HG02588 (cell line): ENCODE data around the gene IL5RA.

Experiments
- ATAC-seq: cut with Tn5 transposase; IDR thresholded peaks from one replicate; pipeline ENCODE4 v1.9.1; 2021; ENCODE audit warnings: mild to moderate bottlenecking, moderate library complexity; ENCODE audit not compliant: unreplicated experiment

Gene IL5RA

DNA sequence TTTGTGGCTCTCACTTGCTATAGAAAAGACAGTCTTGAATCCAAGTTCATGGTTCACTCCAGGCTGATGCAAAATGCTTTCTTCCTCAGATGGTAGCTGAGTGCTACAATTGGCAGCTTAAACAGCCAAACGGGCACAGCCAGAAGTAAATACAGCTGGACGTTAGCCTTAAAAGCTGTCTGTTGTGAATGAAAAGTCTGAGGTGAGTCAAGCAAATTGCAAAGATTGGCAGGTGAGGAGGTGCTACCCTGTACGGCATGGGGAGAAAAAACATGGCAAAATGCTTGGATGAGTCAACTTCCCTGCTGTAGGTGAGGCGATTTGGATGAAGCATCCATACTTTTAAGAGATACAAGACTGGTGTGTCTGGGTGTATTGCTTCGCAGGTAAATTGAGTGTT lies 40.5 kb downstream of the IL5RA start:
- ATAC-seq = no peak

DNA sequence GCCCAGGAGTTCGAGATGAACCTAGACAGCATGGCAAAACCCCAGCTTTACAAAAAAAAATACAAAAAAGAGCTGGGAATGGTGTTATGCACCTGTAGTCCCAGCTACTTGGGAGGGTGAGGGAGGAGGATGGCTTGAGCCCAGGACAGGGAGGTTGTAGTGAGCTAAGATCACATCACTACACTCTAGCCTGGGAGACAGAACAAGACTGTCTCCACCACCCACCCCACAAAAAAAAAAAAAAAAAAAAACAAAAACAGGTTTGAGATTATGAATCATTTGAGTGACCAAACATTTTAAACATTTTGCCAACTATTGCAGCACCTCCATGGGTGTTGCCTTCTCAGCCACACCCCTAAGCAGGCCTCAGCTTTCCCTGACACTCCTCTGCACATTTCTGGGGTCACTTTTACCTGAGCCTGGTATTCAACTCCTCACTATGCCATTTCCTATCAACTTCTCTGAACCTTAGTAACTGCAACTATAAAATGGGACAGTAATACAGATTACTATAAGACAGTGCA lies 41.8 kb downstream of the IL5RA start:
- ATAC-seq = no peak

DNA sequence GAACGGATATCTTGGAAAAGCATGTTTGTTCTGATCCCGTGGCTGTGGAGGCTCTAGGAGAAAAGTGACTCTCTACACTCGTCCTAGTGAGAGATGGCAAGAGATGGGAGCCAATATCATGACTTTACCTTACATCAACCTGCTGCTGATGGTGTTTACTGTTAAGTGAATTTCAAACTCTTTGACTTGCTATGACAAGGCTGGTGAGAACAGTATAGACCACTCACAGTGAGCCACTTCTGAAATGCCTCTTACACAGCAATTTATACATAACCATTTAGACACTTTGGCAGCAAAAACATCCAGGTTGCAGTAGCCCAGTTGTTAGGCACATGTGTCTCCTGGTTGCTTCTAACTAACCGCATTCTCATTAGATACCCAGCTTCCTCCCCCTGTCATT lies 43.3 kb downstream of the IL5RA start:
- ATAC-seq = no peak

DNA sequence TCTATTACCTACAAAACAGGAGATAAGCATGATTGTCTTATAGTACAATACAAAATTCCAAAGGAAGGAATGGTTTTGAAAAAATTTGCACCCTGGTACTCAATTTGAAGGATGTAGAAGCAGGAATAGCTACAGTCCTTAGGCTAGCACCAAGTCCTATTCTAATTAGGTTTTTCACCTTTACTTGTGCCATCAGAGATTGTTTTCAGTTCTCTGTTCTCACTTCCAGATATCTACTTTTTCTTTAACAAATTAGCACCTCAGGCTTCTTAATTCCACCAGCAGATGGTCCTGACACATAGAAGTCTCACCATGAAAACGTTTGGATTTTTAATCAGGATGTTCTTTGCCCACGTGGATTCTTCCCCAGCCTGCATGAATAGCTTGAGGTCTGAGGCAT lies 43.8 kb downstream of the IL5RA start:
- peak; percentile 88 for ATAC-seq

DNA sequence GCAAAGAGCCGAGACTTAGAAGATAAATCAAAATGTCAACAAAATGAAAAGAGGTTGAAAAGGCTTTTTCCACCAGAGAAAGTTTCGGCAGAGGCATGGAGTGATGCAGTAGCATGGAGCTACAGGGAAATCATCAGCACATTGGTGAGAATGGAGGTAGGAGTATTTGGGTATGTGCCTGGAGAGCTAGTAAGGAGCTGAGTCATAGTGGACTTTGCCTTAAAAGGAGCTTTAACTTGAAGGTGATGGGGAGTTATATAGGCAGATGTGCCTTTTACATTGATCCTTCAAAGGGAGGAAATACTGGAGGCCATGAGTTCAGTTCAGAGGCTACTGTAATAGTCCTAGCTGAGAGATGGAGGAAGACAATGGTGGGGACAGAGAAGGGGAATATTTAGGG lies 44.3 kb downstream of the IL5RA start:
- no peak for ATAC-seq

DNA sequence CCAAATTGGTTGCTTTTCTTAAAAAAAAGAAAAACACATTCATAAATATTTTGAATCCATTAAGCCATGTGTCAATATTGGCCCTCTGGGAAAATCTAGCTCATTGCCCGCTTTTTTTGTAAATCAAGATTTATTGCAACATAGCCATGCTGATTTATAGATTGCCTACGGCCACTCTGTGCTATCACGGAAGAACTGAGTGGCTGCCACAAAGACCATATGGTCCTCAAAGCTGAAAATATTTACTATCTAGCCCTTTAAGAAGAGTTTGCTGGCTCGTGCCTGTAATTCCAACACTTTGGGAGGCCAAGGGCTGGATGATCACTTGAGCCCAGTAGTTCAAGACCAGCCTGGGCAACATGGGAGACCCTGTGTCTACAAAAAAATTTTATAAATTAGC lies 45.9 kb downstream of the IL5RA start:
- ATAC-seq = no peak

DNA sequence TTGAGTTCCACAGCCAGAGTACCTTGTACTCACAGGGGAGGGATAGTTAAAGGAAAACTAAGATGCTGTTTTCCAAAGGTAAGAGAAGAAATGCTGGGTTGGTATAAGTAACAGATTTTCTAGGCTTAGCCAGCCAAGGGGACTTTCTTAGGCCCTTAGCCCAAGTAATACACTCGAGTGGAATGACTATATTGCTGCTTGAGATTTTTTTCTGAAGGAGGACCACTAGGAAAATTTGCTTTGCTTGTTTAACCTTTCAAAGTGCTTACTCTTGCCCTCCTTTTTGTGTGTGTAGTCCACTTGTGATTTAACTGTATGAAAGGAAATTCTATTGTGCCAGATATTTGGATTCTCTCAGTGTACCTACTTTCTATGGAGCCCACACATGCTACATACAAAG lies 50.5 kb downstream of the IL5RA start:
- no peak for ATAC-seq

DNA sequence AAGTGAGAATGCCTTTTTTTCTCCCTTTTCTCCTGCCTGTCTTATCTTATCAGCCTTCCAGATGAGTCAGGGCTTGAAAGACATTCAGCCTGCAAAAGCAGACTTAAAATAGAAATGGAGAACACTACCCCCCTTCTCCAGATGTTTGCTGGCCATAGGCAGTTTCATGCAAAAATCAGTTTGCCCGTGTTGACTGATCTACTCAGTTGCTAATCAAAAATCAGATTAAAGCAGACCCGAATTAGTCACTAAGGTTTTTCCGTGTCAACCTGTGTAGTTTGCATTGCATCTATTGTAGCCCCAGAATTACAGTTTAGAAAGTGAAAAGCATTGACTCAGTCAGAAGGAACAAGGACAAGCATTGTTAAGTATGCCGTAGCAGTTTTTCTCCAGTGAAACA lies 56.2 kb downstream of the IL5RA start:
- ATAC-seq = no peak

DNA sequence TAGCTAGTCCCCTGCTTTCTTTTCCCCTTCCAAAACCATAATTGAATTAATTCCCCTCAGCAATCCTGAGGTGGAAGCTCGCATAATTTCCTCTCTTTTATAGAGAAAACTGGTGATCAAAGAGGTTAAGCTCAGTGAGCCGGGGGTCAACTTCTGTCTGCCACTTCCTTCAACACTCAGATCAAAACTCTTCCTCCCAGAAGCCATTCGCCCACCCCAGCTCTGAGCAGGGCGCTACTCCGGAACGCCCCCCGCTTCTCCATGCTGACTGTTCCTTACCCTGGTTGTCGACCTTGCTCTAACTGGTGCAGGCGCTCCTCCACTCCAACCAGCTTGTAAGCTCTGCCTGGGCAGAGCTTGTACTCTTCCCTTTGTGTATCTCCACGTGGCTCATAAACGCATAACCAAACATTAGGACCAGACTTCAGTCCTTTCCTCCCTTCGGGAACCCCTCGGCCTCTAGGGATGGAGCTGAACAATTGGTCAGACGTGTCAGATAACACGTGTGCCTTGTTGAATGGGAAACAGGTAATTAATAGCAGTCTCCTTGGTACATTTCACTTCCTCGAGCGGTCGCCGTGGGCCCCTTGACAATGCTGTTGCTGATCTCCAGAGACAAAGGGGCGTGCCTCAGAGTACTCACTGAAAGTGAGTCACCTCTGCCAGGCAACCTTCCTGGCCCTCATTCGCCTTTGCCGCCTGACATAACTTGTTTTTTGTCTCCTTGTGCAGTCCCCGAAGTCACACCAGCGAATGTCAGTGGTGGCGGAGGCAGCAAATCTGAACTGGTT lies 71.8 kb downstream of the IL5RA start:
- ATAC-seq = no peak

DNA sequence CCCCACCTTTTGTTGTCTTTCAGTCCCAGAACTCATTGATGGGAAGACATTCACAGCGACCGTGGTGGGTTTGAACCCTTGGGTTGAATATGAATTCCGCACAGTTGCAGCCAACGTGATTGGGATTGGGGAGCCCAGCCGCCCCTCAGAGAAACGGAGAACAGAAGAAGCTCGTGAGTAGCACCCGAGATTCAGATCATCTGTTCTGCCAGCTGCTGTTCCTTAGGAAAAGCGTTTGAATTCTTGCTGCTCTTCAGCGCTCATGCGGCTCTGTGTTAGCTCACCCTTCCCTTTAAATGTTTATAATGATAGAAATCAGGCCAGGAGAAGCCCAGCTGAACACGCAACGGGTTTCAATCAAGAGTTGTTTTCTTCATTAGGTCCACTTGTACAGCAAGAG lies 73.0 kb downstream of the IL5RA start:
- ATAC-seq = no peak

DNA sequence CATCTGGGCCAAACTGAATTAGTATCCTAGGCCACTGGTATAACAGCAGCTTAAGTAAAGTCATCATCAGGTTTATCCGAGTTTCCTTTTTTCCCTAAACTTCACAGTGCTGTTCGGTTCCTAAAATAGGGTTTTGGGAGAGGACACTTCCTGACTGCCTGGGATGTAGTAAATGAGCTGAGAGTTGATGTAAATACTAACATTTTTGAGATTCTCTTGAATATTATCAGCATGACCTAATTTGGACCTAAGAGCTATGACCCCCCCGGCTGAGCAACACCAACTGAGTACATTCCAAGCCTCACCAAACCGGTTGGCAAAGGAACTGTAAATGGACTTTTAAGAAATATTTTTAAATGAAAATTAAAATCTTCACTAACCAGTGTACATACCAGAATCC lies 78.8 kb downstream of the IL5RA start:
- no peak for ATAC-seq

DNA sequence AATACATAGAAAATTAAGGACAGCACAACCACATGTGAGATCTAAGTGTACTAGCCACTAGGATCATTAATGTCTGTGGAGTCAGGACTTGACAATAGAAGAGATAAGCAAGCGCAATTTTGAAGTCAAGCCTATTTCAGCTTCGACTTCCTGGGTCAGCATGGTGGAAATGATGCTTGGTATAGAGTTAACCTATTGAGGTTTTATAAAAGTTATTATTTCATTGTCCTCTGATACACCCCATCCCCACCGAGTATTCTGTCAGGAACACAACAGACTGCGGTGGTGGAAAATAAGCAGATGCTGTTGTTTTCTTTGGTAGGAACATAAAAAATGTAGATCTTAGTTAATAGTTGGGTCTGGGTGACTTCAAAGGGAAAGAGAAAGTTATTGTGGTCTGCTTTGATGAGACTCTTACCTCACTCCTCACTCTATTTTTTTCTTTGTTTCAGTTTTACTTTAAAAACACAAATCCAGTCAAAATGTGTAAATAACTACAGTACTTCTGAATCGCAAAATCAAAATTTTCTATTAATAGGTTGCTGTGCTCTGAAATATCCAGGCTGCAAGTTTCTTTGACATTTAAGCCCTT lies 82.1 kb downstream of the IL5RA start:
- ATAC-seq = peak; percentile 92

DNA sequence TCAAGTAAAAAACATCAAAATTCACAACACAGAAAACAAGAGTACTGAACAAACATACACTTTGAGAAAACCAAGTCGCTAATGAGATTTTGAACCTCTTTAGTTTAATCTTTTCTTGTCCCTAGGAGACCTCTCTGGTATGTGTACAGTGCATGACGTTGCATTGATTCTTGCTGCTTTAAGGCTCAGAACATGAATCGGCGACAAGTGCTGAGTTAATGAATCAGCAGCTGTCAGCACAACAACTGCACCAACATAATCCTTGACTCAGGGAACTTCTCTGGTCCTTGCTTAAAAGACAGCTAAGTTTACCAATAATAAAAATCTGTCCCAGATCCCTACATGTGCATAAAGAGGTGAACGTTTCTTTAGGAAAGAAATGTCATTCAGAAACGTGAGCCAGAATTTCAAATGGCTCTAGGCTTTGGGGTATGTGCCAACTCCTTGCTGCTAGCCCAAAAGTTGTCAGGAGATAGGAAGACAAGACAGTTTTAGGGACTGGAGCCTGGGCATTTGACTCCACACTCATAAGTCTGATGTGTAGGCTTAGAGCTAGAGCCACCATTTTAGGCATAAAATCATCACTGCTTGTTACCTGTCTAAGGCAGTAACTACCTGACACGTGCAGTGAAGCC lies 86.9 kb downstream of the IL5RA start:
- ATAC-seq = no peak

DNA sequence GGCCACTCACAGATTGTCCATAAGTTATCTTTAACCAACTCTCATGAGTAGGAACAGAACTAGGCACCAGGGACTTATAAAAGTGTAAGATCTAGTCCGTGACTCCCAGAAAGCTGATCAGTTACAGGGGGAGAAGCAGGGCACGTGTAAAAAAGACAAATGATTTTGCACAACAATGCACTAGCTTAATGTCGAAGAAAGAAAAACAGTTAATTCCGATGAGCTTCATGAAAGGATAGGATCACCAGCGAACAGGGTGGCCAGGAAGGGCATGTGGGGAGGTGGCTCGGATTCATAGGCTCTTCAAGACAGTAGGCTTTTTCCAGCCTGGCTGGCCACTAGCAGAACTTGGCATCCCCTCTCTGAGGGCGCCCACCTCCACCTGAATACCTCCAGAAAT lies 90.0 kb downstream of the IL5RA start:
- ATAC-seq = no peak
